H1 (cell line): ENCODE data around the gene RAD51B. TPM values are rescaled to one million over a fixed set of nuclear protein-coding genes. Genes with fewer than 3 reads are reported as not detected.

Experiments used
- CTCF ChIA-PET: fragments of 300-600 bp; sonication (Branson Sonifier 250); formaldehyde crosslinking; loops from one replicate; lab custom pipeline; 2021; ENCODE audit not compliant: partially characterized antibody; lab: Charles Lee
- POLR2A ChIA-PET: fragments of 300-600 bp; sonication (Branson Sonifier 250); formaldehyde crosslinking; loops from one replicate; lab custom pipeline; 2021; ENCODE audit warnings: inconsistent platforms; ENCODE audit not compliant: partially characterized antibody; lab: Charles Lee
- DNase-seq, 2 experiments: peaks; one replicate each; pipeline versions ENCODE4 v3.0.0 to v3.0.0-alpha.2; 2010 to 2022; ENCODE audit warnings: low spot score in 2 of 2, low read depth in 1 of 2, mixed read lengths in 1 of 2
- FAIRE-seq: peaks from 2 replicates; lab custom pipeline; 2011; peaks lifted over from hg19 to GRCh38; lab: Jason Lieb, UNC
- H2AFZ ChIP-seq: 2 replicates; pipeline ENCODE4 v1.8.1; 2012; ENCODE audit warnings: low read length, inconsistent platforms
- H2AK5ac ChIP-seq: 2 replicates; pipeline ENCODE4 v1.6.1; 2013; ENCODE audit warnings: low read depth, low read length
- H2BK120ac ChIP-seq: replicated peaks from 2 replicates; pipeline ENCODE3; 2013; ENCODE audit warnings: low read depth, low read length, inconsistent platforms
- H2BK12ac ChIP-seq: 2 replicates; pipeline ENCODE4 v1.6.1; 2013; ENCODE audit warnings: low read depth, low read length
- H2BK15ac ChIP-seq: 2 replicates; pipeline ENCODE4 v1.6.1; 2013; ENCODE audit warnings: low read length
- H2BK20ac ChIP-seq: 2 replicates; pipeline ENCODE4 v1.6.1; 2013; ENCODE audit warnings: low read length
- H2BK5ac ChIP-seq: 2 replicates; pipeline ENCODE4 v1.6.1; 2013; ENCODE audit warnings: low read depth, low read length
- H3K14ac ChIP-seq: 2 replicates; pipeline ENCODE4 v1.6.1; 2013; ENCODE audit warnings: inconsistent platforms; ENCODE audit not compliant: insufficient read length
- H3K18ac ChIP-seq: 2 replicates; pipeline ENCODE4 v1.6.1; 2013; ENCODE audit warnings: low read length; ENCODE audit errors: extremely low read depth
- H3K23ac ChIP-seq: 2 replicates; pipeline ENCODE4 v1.6.1; 2013; ENCODE audit warnings: inconsistent platforms; ENCODE audit not compliant: insufficient read length
- H3K23me2 ChIP-seq: 2 replicates; pipeline ENCODE4 v1.6.1; 2013; ENCODE audit warnings: low read depth, low read length
- H3K27ac ChIP-seq: 2 replicates; pipeline ENCODE4 v1.6.1; 2011; ENCODE audit warnings: low read depth, low read length, inconsistent platforms
- H3K27me3 ChIP-seq, 4 experiments: replicated peaks in 1 of 4; 1 replicate in 1 of 4; 2 replicates in 3 of 4; pipeline versions ENCODE4 v1.6.1 to v1.8.1; 2011 to 2013; ENCODE audit warnings: low read length in 3 of 4, mild to moderate bottlenecking in 3 of 4, inconsistent platforms in 2 of 4, mixed read lengths in 2 of 4, moderate library complexity in 1 of 4; ENCODE audit not compliant: control insufficient read depth in 3 of 4, insufficient read depth in 3 of 4; ENCODE audit errors: extremely low read depth in 1 of 4
- H3K36me3 ChIP-seq, 4 experiments: 2 replicates each; pipeline versions ENCODE4 v1.6.1 to v1.8.1; 2011 to 2013; ENCODE audit warnings: mild to moderate bottlenecking in 4 of 4, low read length in 3 of 4, moderate library complexity in 2 of 4, control low read depth in 1 of 4, inconsistent platforms in 1 of 4; ENCODE audit not compliant: insufficient read depth in 4 of 4, control insufficient read depth in 2 of 4
- H3K4ac ChIP-seq: replicated peaks from 2 replicates; pipeline ENCODE3; 2013; ENCODE audit warnings: low read length, low read depth, mixed read lengths, inconsistent platforms; ENCODE audit not compliant: insufficient read length
- H3K4me1 ChIP-seq, 4 experiments: replicated peaks in 1 of 4; 1 replicate in 1 of 4; 2 replicates in 3 of 4; pipeline versions ENCODE4 v1.6.1 to v1.8.1; 2011 to 2013; ENCODE audit warnings: low read length in 3 of 4, inconsistent platforms in 2 of 4, mixed read lengths in 1 of 4; ENCODE audit not compliant: insufficient read depth in 4 of 4, control insufficient read depth in 3 of 4
- H3K4me2 ChIP-seq, 2 experiments: 2 replicates each; pipeline versions ENCODE4 v1.6.1 to v1.8.1; 2011 to 2013; ENCODE audit warnings: low read depth in 2 of 2, low read length in 2 of 2, control low read depth in 1 of 2, inconsistent platforms in 1 of 2, mild to moderate bottlenecking in 1 of 2; ENCODE audit not compliant: insufficient read depth in 1 of 2
- H3K4me3 ChIP-seq, 4 experiments: fragments of 200-600, 300-600 bp in 1 of 4; sonication (generic), shearing (Covaris generic), sonication (Bioruptor Twin) in 1 of 4; 2 replicates each; pipeline versions ENCODE4 v1.5.1 to v1.8.1; 2011 to 2016; ENCODE audit warnings: low read length in 4 of 4, low read depth in 3 of 4, control low read depth in 2 of 4, inconsistent platforms in 2 of 4, mild to moderate bottlenecking in 2 of 4, mixed read lengths in 1 of 4, moderate library complexity in 1 of 4; ENCODE audit not compliant: insufficient read depth in 2 of 4; ENCODE audit errors: extremely low read depth in 1 of 4
- H3K56ac ChIP-seq: replicated peaks from 2 replicates; pipeline ENCODE3; 2013; ENCODE audit warnings: low read depth, mild to moderate bottlenecking, mixed read lengths, low read length, inconsistent platforms; ENCODE audit not compliant: insufficient read length
- H3K79me1 ChIP-seq: 2 replicates; pipeline ENCODE4 v1.6.1; 2013; ENCODE audit warnings: low read depth, low read length, control low read depth
- H3K79me2 ChIP-seq, 2 experiments: 2 replicates each; pipeline versions ENCODE4 v1.6.1 to v1.8.1; 2012 to 2013; ENCODE audit warnings: low read length in 2 of 2, mild to moderate bottlenecking in 2 of 2, inconsistent platforms in 1 of 2; ENCODE audit not compliant: insufficient read depth in 2 of 2, control insufficient read depth in 1 of 2
- H3K9ac ChIP-seq, 4 experiments: replicated peaks in 1 of 4; 1 replicate in 1 of 4; 2 replicates in 3 of 4; pipeline versions ENCODE4 v1.6.1 to v1.8.1; 2011 to 2013; ENCODE audit warnings: low read depth in 3 of 4, low read length in 3 of 4, control low read depth in 2 of 4, mild to moderate bottlenecking in 2 of 4, moderate library complexity in 2 of 4, inconsistent platforms in 1 of 4; ENCODE audit errors: extremely low read depth in 1 of 4
- H3K9me3 ChIP-seq, 2 experiments: 2 replicates each; pipeline versions ENCODE4 v1.6.1 to v1.8.1; 2012 to 2013; ENCODE audit warnings: mild to moderate bottlenecking in 2 of 2, moderate library complexity in 2 of 2, control low read depth in 1 of 2, inconsistent platforms in 1 of 2, low read depth in 1 of 2, low read length in 1 of 2, mixed read lengths in 1 of 2; ENCODE audit not compliant: insufficient read depth in 2 of 2
- H4K20me1 ChIP-seq, 2 experiments: replicated peaks in 1 of 2; 2 replicates each; pipeline versions ENCODE3 to v1.8.1; 2011 to 2013; ENCODE audit warnings: inconsistent platforms in 2 of 2, low read length in 2 of 2, mild to moderate bottlenecking in 1 of 2; ENCODE audit not compliant: insufficient read depth in 2 of 2, control insufficient read depth in 1 of 2
- H4K5ac ChIP-seq: 2 replicates; pipeline ENCODE4 v1.6.1; 2013; ENCODE audit warnings: low read length, low read depth, mixed read lengths, inconsistent platforms; ENCODE audit not compliant: insufficient read length
- H4K8ac ChIP-seq: 2 replicates; pipeline ENCODE4 v1.8.0; 2013; ENCODE audit warnings: mild to moderate bottlenecking, moderate library complexity, low read length, inconsistent platforms; ENCODE audit not compliant: insufficient read depth; ENCODE audit errors: extremely low read depth
- H4K91ac ChIP-seq: replicated peaks from 2 replicates; pipeline ENCODE3; 2013; ENCODE audit warnings: low read length, mixed read lengths, inconsistent platforms; ENCODE audit not compliant: insufficient read length
- ASH2L ChIP-seq: fragments of 200-600, 300-600 bp; sonication (generic); IDR thresholded peaks from one replicate; pipeline ENCODE4 v1.7.1; 2017; ENCODE audit warnings: low read length
- JUN ChIP-seq: IDR thresholded peaks from 2 replicates; pipeline ENCODE4 v1.6.1; 2011; ENCODE audit warnings: low read depth, mild to moderate bottlenecking, improper control_type of control experiment, low read length
- JUND ChIP-seq: IDR thresholded peaks from 2 replicates; pipeline ENCODE4 v1.6.1; 2011; ENCODE audit warnings: mild to moderate bottlenecking, improper control_type of control experiment, low read length
- KDM1A ChIP-seq: fragments of 200-600, 300-600 bp; sonication (generic); IDR thresholded peaks from 2 replicates; pipeline ENCODE4 v1.7.1; 2016; ENCODE audit warnings: mild to moderate bottlenecking, low read length, borderline replicate concordance
- KDM5A ChIP-seq: fragments of 200-600 bp; IDR thresholded peaks from 2 replicates; pipeline ENCODE4 v1.7.1; 2012; ENCODE audit warnings: mild to moderate bottlenecking, low read length, inconsistent platforms, mixed read lengths
- POU5F1 ChIP-seq: IDR thresholded peaks from 2 replicates; pipeline ENCODE4 v1.6.1; 2011; ENCODE audit warnings: low read depth, mild to moderate bottlenecking, low read length, moderate library complexity
- RFX5 ChIP-seq: IDR thresholded peaks from 2 replicates; pipeline ENCODE4 v1.6.1; 2011; ENCODE audit warnings: low read depth, low read length, improper control_type of control experiment, borderline replicate concordance
- SIRT6 ChIP-seq: IDR thresholded peaks from one replicate; pipeline ENCODE4 v1.7.1; 2012; ENCODE audit warnings: low read length, inconsistent platforms
- SP1 ChIP-seq: IDR thresholded peaks from 2 replicates; pipeline ENCODE4 v1.6.1; 2011; ENCODE audit warnings: low read depth, low read length
- SP4 ChIP-seq: IDR thresholded peaks from 2 replicates; pipeline ENCODE4 v1.6.1; 2012; ENCODE audit warnings: low read length, inconsistent platforms
- WGBS, 2 experiments: shearing (Covaris generic) in 1 of 2; methylation state at CpG; one replicate each; pipeline versions ENCODE4 v1.1.6 to v1.1.7; 2013 to 2015; ENCODE audit warnings: low lambda C conversion rate in 2 of 2, mixed read lengths in 2 of 2, inconsistent platforms in 1 of 2, low coverage in 1 of 2, missing lambda C conversion rate in 1 of 2; ENCODE audit not compliant: insufficient replicate concordance in 2 of 2, insufficient coverage in 1 of 2, insufficient read length in 1 of 2; ENCODE audit errors: extremely low coverage in 1 of 2, missing lambda C conversion rate in 1 of 2; 5-methylcytosine and 5-hydroxymethylcytosine counted together
- polyA plus RNA-seq, 7 experiments: library from polyadenylated mRNA; depleted of rRNA in 3 of 7; stranded (reverse) in 5 of 7; unstranded in 2 of 7; fragments of >200 nt in 5 of 7; fragments of 200-250 nt in 2 of 7; gene quantifications; 1 replicate in 5 of 7; 2 replicates in 1 of 7; 4 replicates in 1 of 7; pipeline versions ENCODE4 v1.2.1 to v1.2.3, GENCODE V29; 2011 to 2013; ENCODE audit warnings: missing spikeins in 2 of 7, mixed read lengths in 2 of 7
- total RNA-seq: library from RNA; stranded (reverse); fragmentation: NEBNext Ultra II Directional; extraction: Animal tissue kit (Norgen Biotek cat#: 25700); gene quantifications from 2 replicates; pipeline ENCODE4 v1.2.1, GENCODE V29; 2021

RAD51B gene
- total and polyA plus RNA-seq, 2 of the 8 experiments (the other 6 are each of a cell fraction or from before 2014, with no cell fraction given): 3.9 to 14.9 TPM

DNA sequence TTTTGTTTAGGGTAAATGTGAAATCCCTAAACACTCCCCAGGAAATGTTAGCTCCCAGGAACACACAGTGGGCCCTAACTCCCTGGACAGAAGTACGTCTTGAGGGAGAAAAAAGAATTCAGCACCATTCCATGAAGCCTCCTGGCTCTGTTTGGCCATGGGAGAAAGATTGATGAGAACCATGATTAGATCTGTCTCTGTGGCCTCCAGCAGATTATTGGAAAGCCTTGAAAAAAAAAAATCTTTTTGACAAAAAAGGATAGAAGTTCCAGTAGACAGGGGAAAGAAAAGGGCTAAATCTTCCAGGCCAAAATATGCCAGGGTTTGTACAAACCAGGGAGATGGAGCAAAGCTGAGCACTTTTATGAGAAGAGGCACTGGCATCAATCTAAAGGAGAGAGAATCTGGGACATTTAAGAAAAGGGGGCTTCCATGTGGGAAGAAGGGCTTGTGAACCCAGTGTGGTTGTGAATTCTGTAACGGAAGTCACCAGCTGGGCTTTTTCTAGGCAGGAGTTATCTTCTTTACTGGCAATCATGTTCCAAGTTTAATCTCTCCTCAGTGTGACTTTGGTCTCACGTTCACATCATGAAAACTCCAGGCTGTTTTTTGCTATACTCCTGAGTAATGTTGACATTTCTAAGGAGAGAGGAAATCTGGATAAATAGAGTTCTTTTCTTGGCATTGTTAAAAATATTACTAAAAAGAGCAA is 426.7 kb downstream of the RAD51B start:
- Histone ChIP-seq H2BK5ac (no peak overlapping the region), H3K79me2 (no peaks in the 10 kb centered on the region), H3K18ac (no peak overlapping the region), H3K27me3 (no peaks in the 10 kb centered on the region), H3K79me1 (no peaks in the 10 kb centered on the region), H3K4me3 (no peak overlapping the region), H3K9me3 (no peaks in the 10 kb centered on the region; a peak in 1 of 4 replicates), H3K27ac (no peak overlapping the region), H3K4me1 (peaks cover 2 to 20% (median 10%) of the 10 kb centered on the region in 4 experiments; a peak in 5 of 7 replicates), H3K36me3 (no peaks in the 10 kb centered on the region), H4K5ac (no peak overlapping the region), H2BK12ac (no peak overlapping the region), H2BK120ac (no peak overlapping the region), H2AK5ac (no peak overlapping the region), H3K56ac (no peak overlapping the region), H4K91ac (no peak overlapping the region), H3K23ac (no peak overlapping the region), H2BK20ac (no peak overlapping the region), H3K4ac (no peak overlapping the region), H2AFZ (no peak overlapping the region), H3K4me2 (no peak overlapping the region), H3K14ac (no peak overlapping the region), H4K8ac (no peak overlapping the region), H2BK15ac (no peak overlapping the region), H4K20me1 (no peaks in the 10 kb centered on the region), H3K9ac (no peak overlapping the region), H3K23me2 (no peaks in the 10 kb centered on the region)
- 87% methylated on average over 3 of the region's 3 CpGs; no CpG with 5 or more reads in 1 of the 2 experiments for WGBS, 2 experiments
- CTCF ChIA-PET: interaction anchor here (0.5 to 3.2 kb wide), 14 partner anchors 51 to 608 kb away, joined by 3 to 9 read pairs (median 4); no protein-coding TSS in a partner anchor
- POLR2A ChIA-PET: interaction anchor here (0.7 to 2.4 kb wide), 3 partner anchors 547 to 633 kb away, joined by 3 to 6 read pairs (median 4); partner anchors contain the start of gene ZFP36L1
- FAIRE-seq (no peak), DNase-seq (no peak)
- no peak for TF ChIP-seq KDM1A
- no peak for TF ChIP-seq SP4
- TF ChIP-seq JUN: no peak
- TF ChIP-seq ASH2L: no peak
- no peak for TF ChIP-seq SP1
- no peak for TF ChIP-seq POU5F1
- no peak for TF ChIP-seq RFX5
- no peak for TF ChIP-seq JUND
- TF ChIP-seq SIRT6: no peak
- TF ChIP-seq KDM5A: no peak
